Measurements from ENCODE around the gene CRYBB1.
"Not testable (repeated sequence)": the region's sequence is repeated elsewhere in the genome, so short reads cannot be mapped to it uniquely, and the experiment has no call there.

Gene CRYBB1

GRCh38 chr22:26635117-26635516 lies 17.3 kb upstream of the CRYBB1 start:
- DNase-seq = no peak

- DNase-seq = no peak
These were observed 16.4 kb upstream of the CRYBB1 start for GRCh38 chr22:26634189-26634588.

- DNase-seq = no peak
These were observed 14.8 kb upstream of the CRYBB1 start for GRCh38 chr22:26632422-26633155.

- DNase-seq = no peak
These were observed 13.5 kb upstream of the CRYBB1 start for GRCh38 chr22:26631282-26631681.

DNA sequence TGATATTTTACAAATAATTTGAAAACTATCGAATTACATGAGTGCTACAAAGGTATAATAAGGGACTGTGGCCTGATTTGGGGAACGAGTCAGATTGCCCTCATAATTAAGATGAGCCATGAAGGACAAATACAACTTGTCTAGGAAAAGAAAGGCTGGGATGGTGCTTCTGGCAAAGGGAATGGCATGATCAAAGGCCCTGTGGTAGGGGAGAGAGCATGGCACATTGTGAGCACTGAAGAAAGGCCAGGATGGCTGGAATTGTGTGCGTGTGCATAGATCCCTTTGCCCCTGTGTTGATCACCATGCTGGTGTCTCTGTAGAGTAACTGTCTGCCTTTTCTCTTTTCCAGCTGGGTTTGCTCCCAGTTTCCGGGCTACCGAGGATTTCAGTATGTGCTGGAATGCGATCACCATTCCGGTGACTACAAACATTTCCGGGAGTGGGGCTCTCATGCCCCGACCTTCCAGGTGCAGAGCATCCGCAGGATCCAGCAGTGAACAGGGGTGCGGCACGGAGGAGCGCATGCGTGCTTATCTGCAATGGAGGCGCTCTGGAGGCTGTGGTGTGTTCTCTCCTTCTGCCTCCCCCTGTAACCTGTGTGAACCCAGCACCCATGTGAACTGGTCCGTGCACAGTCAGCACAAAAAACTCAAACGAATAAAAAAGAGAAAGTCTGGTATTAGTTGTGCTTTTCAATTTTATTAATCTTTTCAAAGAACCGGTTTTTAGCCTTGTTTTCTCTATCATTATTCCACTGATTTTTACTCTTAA lies 12.3 kb upstream of the CRYBB1 start:
- no peak for DNase-seq

- no peak for DNase-seq
These were observed 7.0 kb upstream of the CRYBB1 start for GRCh38 chr22:26624803-26625202.

DNA sequence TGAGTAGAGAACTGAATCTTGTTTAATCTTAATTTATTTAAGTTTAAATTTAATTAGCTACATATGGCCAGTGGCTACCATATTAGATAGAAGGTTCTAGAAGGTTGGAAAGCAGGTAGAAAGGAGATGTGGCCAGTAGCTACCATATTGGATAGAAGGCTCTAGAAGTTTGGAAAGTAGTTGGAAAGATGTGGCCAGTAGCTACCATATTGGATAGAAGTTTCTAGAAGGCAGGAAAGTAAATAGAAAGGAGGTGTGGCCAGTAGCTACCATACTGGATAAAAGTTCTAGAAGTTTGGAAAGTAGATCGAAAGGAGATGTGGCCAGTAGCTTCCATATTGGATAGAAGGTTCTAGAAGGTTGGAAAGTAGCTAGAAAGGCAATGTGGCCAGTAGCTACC lies 6.2 kb upstream of the CRYBB1 start:
- no peak for DNase-seq

GRCh38 chr22:26621663-26622062 lies 3.8 kb upstream of the CRYBB1 start, which contains the start of gene CRYBA4:
TSS of gene CRYBA4 (plus strand) at chr22:26621963. CDS start at chr22:26622597, 634 bp downstream.
- DNase-seq = no peak

- DNase-seq = no peak
These were observed 2.4 kb upstream of the CRYBB1 start for GRCh38 chr22:26620197-26620596.

GRCh38 chr22:26619510-26619909 lies 1.7 kb upstream of the CRYBB1 start:
- no peak for DNase-seq

- no peak for DNase-seq
These were observed 628 bp upstream of the CRYBB1 start for GRCh38 chr22:26618455-26618854.

DNA sequence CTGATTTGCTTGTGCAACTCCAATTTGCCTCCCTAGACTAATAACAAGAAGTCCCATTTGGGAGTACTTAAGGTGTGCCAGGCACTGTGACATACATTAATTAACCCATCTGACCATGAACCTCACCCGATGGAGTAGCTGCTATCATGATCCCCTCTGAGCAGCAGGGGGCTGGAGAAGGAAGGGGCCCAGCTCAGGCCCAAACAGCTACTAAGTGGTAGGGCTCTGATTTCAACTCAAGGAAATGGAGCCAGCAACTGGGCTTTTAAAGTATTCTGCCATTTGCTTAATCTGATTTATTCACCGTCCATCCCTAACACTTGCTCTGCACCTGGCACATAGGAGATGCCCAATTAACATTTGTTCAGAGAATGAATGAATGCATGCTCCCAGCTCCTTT lies 1.2 kb downstream of the CRYBB1 start:
- DNase-seq = no peak

DNA sequence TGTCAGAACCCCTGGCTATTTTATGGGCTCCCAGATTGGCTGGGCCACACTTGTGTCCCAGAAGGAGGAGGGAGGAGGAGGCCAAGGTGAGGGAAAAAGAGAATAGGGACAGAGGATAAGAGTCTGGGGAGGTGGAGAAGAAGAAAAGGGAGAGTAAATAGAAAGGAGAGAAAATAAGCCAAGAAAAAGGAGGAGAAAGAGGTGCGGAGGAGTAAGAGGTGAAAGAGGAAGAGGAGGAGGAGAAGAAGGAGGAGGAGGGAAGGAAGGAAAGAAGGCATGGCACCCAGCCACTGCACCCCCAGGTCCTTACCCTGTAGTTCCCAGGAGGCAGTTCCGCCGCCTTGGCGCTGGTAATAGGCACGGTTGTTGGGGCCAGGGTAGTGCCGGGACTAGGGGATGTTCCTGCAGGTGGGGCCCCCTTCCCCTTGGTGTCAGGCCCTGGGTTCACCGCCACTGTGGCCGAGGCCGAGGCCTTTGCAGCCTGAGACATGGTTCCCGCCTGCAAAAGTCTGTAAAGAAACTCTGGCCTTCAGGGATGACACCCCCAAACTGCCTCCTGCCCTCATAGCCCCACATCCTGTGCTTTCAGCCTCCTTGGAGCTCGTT lies 1.9 kb downstream of the CRYBB1 start:
- DNase-seq = no peak

GRCh38 chr22:26615149-26615548 lies 2.7 kb downstream of the CRYBB1 start:
- no peak for DNase-seq

DNA sequence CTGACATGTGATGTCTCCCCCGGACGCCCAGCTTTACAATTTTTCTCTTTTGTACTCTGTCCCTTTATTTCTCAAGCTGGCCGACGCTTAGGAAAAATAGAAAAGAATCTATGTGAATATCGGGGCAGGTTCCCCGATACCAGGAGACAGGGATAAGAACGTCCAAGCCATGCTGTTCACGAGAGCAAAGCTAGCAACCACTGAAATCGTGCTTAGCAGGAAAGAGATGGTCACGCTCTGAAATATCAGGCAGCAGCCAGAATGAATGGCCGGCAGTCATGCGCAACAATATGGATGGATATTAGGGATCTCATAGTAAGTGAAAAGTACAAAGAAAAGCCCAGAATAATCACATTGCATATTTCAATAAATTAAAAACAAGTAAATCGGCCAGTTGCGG lies 3.5 kb downstream of the CRYBB1 start:
- DNase-seq = no peak

DNA sequence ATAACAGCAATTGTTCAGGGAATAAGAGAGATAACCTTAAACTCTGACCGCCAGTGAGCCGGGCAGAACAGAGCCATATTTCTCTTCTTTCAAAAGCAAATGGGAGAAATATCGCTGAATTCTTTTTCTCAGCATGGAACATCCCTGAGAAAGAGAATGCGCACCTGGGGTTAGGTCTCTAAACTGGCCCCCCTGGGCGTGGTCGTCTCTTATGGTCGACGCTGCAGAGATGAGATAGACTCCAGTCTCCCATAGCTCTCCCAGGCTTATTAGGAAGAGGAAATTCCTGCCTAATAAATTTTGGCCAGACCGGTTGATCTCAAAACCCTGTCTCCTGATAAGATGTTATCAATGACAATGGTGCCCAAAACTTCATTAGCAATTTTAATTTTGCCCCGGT lies 4.1 kb downstream of the CRYBB1 start:
- not testable (repeated sequence) for DNase-seq

DNA sequence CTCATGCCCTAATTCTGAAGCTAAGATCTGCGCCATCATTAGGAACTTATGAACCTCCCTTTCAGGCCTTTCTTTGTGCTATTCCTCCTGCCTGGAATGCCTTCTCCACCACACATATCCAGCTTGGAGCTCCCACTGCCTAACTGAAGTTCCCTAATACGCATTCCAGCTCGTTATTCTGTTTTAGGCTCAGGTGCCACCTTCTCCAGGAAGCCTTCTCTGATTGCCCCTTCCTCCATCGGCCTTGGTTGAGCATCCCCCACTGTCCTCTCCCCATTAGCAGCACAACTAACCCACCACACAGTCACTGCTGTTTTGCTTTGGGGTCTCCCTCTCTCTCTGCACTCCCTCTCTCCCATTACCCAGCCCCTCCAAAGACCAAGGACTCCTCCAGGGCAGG lies 5.2 kb downstream of the CRYBB1 start:
- no peak for DNase-seq

DNA sequence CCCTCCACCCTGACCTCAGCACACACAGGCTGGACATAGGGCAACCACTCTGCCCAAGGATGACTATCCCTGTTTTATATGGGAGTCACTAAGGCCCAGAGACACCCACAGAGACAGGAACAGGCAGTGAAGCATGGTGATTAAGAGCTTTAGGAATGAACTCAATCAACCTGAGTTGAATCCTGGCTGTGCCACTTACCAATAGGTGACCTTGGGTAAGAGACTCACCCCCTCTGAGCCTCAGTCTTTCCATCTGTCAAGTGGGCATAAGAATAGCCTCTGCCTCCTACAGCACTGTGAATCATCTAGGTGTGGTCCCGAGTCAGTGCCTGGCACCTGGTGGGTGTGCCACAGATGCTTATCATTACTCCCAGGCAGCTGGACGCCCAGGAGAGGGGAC lies 6.8 kb downstream of the CRYBB1 start:
- DNase-seq = no peak

DNA sequence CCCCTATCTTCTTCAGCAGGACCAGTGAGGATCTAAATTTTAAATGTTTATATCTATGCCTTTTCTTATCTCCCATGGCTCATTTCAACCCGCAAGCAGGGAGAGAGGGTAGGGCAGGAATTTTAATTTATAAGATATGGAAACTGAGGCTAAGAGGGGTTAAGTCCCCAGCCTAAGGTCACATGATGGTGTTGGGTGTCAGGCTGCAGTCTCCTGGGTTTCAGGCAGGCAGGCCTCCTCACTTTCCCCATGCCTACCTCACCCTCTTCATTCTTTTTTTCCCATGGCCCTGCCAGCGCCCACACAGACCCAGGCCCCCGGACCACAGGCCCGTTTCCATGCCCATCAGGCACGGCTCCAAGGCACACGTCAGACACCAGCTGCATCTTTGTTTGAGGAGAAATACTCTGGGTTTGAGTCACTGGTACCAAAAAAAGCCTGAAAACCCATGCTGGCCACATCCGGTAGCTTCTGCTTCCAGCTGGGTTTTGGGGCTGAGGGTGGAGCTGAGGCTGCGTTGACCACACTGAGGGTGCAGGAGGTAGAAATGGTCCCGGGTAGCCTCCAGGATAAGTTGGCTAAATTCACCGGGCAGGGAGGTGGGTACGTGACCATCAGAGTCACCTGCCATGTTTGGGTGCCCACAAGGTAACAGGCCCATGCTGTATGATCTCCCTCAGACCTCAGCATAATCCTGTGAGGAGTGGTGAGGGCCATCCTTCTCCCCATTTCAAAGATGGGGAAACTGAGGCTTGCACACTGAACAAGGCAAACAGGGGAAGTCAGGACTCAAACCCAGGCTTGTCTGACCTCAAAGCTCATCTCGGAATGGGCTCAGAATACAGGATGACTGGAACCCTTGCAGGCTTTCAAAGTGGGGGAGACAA lies 7.5 kb downstream of the CRYBB1 start:
- DNase-seq = no peak

GRCh38 chr22:26609287-26609686 lies 8.5 kb downstream of the CRYBB1 start:
- DNase-seq = no peak

GRCh38 chr22:26608129-26608528 lies 9.7 kb downstream of the CRYBB1 start:
- DNase-seq = no peak

DNA sequence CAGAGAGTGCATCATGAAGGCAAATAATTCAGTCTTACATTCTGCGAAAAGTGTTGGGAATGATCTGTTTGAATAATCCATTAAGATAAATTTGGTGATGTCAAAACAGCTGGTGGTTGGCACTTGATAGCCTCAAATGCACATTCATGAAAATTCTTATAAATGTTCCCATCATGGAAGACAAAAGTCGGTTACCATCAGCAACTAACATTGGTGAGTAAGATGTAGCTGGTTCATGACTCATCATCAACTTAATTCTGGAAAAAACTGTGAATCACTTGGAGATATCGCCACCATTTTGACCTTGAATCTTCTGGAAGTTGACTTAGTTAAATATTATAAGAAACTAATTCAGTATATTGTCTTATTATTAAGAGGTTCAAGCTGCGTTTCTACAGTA lies 11.2 kb downstream of the CRYBB1 start:
- no peak for DNase-seq

- DNase-seq = no peak
These were observed 13.5 kb downstream of the CRYBB1 start for GRCh38 chr22:26604368-26604767.

All from NCI-H1694 (cell line).